Osteocyte (in vitro differentiated cells): Measurements from ENCODE around the gene KXD1. TPM values are rescaled to one million over a fixed set of nuclear protein-coding genes. Genes with fewer than 3 reads are reported as not detected.
A peak's percentile ranks its signal among the peaks of the same experiment; 100 is the strongest.
"Not testable (repeated sequence)": the region's sequence is repeated elsewhere in the genome, so short reads cannot be mapped to it uniquely, and the experiment has no call there.

Experiments used
- DNase-seq: peaks from one replicate; pipeline ENCODE4 v3.0.0; 2021; ENCODE audit warnings: mixed read lengths; ENCODE audit not compliant: unreplicated experiment; ENCODE audit errors: extremely low spot score
- H3K27ac Mint-ChIP-seq: one replicate; pipeline ENCODE4 v1.8.0; 2021; ENCODE audit warnings: mild to moderate bottlenecking, mixed read lengths; ENCODE audit not compliant: unreplicated experiment
- H3K27me3 Mint-ChIP-seq: one replicate; pipeline ENCODE4 v1.8.0; 2021; ENCODE audit warnings: mixed read lengths; ENCODE audit not compliant: unreplicated experiment
- H3K36me3 Mint-ChIP-seq: one replicate; pipeline ENCODE4 v1.8.0; 2021; ENCODE audit warnings: mixed read lengths; ENCODE audit not compliant: unreplicated experiment
- H3K4me1 Mint-ChIP-seq: one replicate; pipeline ENCODE4 v1.8.0; 2021; ENCODE audit warnings: mixed read lengths; ENCODE audit not compliant: unreplicated experiment
- H3K4me3 Mint-ChIP-seq: one replicate; pipeline ENCODE4 v1.8.0; 2021; ENCODE audit warnings: mild to moderate bottlenecking, moderate library complexity, mixed read lengths; ENCODE audit not compliant: unreplicated experiment
- H3K9me3 Mint-ChIP-seq: one replicate; pipeline ENCODE4 v1.8.0; 2021; ENCODE audit warnings: mixed read lengths; ENCODE audit not compliant: unreplicated experiment
- total RNA-seq: library from RNA; stranded (reverse); gene quantifications from 2 replicates; pipeline ENCODE4 v1.2.1, GENCODE V29; 2021
- TF ChIP-seq, protein P1 (sequence below): fragments of 200-600 bp; sonication (generic); IDR thresholded peaks from 2 replicates; pipeline ENCODE4 v1.5.0; 2021; ENCODE audit warnings: antibody characterized with exemption, mild to moderate bottlenecking, moderate library complexity

Gene KXD1
- total RNA-seq, 1 donor from 2014 or later, result 66.5 TPM

DNA sequence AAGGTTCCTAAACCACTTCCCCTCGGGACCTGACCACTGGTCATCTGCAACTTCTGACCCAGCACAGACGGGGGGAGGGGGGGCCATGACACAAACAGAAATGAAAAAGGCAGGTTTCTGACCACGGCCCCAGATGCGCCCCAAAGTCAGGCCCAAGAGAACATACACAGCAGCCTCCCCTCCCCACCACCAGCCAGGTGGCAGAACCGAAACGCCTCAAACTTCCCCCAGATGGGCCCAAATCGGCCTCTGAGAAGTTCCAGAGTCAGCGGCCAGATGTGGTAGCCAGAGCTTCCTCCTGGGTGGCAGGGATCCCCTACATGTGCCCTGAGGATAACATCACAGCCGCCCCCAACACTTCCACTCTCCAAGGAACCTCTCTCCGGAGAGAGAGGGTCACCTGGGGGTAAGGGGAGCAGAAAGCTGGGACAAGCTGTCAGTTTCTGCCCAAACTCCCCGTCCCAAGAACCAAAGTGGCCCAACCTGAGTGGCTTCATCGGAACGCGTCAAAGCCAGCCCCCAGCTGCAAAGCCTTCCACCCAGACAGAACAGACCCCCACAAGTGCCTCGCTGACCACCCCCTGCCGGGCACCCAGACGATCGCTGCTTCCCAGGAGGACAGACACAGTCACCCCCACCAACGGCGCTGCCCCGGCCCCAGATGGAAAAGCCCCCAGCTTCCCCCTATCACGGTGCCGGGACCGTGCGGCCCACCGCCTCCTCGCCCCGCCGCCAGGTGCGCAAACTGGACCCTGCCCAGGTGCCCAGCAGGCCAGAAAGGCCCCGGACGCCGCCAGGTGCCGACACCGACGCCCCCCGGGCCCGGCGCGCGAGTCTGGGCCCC, 36.6 kb upstream of the KXD1 start:
- Mint-ChIP-seq H3K36me3 (no peaks in the 10 kb centered on the region), H3K4me1 (peaks cover 21% of the 10 kb centered on the region), H3K27me3 (no peaks in the 10 kb centered on the region), H3K4me3 (peak overlapping the region; percentile 94), H3K27ac (peak overlapping the region; percentile 99), H3K9me3 (no peaks in the 10 kb centered on the region)
- TF ChIP-seq, protein P1, sequence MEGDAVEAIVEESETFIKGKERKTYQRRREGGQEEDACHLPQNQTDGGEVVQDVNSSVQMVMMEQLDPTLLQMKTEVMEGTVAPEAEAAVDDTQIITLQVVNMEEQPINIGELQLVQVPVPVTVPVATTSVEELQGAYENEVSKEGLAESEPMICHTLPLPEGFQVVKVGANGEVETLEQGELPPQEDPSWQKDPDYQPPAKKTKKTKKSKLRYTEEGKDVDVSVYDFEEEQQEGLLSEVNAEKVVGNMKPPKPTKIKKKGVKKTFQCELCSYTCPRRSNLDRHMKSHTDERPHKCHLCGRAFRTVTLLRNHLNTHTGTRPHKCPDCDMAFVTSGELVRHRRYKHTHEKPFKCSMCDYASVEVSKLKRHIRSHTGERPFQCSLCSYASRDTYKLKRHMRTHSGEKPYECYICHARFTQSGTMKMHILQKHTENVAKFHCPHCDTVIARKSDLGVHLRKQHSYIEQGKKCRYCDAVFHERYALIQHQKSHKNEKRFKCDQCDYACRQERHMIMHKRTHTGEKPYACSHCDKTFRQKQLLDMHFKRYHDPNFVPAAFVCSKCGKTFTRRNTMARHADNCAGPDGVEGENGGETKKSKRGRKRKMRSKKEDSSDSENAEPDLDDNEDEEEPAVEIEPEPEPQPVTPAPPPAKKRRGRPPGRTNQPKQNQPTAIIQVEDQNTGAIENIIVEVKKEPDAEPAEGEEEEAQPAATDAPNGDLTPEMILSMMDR, result no peak
- DNase-seq, result no peak

DNA sequence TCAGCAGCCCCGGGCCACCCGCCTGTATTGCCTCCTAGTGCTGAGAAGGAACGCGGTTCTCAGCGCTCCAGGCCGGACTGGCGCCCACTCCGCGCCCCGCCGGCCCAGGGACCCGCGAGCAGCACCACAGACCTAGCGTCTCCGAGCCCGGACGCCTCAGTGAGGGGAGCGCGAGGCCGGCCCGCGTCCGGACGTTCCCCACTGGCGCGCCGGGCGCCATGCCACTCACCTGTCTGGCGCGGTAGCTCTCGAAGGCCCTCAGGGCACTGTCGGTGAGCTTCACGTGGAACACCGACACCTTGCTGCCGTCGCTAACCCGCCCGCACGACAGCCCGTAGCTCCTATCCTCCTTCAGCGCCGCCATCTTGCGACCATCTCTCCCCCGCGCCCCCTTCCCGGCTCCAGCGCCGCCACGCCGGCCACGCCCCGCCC, 36.0 kb upstream of the KXD1 start, which contains the start of gene ELL:
ELL (minus strand) TSS at position 379 of the 432 bp plus-strand sequence; CDS start at position 364, 15 bp downstream.
- Mint-ChIP-seq H3K4me3 (peak within 1 kb of the TSS; percentile 94), H3K36me3 (no peaks in the 10 kb centered on the region), H3K9me3 (no peaks in the 10 kb centered on the region), H3K4me1 (peaks cover 18% of the 10 kb centered on the region), H3K27ac (peak within 1 kb of the TSS; percentile 99), H3K27me3 (no peaks in the 10 kb centered on the region)
- no peak for DNase-seq
- TF ChIP-seq, protein P1, result no peak

DNA sequence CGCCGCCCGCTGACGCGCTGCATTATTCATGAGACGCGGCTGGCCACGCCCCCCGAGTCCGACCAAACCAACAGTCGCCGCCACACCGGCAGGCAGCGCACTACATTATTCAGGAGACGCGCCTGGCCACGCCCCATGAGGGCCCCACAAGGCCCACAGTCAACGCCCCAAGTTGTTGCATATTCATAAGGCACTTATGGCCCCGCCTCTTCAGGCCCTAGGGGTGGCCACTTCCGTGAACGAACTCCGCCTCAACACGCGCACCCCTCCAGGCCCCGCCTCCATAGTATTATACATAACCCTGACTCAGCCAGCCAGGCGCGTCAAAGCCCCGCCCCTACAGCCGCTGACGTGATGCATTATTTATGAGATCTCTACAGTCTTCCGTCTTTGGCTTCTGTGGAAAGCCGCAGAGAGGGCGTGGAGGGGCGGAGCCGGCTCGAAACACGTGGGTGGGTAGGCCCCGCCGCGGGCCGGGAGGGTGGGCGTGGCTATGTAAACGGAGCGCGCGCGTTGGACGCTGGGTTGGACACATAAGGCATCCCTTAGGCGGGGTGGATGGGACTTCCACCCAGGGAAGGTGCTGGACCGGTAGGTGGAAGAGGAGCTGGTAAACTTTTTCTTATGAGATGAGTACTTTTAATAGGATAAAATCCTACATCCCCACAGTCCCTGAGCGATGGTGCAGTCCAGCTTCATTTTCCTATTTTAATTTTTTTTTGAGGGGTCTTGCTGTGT, 35.4 kb upstream of the KXD1 start:
- peaks cover 18% of the 10 kb centered on the region for H3K4me1 Mint-ChIP-seq
- TF ChIP-seq, protein P1, result peak; percentile 23
- H3K36me3 Mint-ChIP-seq, result no peaks in the 10 kb centered on the region
- H3K9me3 Mint-ChIP-seq, result no peaks in the 10 kb centered on the region
- H3K27ac Mint-ChIP-seq, result peak overlapping the region; percentile 99
- DNase-seq, result peak; percentile 100
- peak overlapping the region; percentile 94 for H3K4me3 Mint-ChIP-seq
- no peaks in the 10 kb centered on the region for H3K27me3 Mint-ChIP-seq

DNA sequence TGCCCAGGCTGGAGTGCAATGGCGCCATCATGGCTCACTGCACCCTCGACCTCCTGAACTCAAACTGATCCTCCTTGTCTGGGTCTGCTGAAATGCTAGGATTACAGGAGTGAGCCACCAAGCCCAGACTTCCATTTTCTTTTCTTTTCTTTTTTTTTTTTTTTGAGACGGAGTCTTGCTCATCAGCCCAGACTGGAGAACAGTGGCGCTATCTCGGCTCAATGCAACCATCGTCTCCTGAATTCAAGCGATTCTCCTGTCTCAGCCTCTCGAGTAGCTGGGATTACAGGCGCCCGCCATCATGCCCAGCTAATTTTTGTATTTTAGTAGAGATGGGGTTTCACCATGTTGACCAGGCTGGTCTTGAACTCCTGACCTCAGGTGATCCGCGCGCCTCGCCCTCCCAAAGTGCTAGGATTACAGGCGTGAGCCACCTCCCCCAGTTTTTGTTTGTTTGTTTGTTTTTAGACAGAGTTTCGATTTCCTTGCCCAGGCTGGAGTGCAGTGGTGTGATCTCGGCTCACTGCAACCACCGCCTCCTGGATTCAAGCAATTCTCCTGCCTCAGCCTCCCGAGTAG, 34.7 kb upstream of the KXD1 start:
- not testable (repeated sequence) for H3K36me3 Mint-ChIP-seq, H3K9me3 Mint-ChIP-seq, DNase-seq, H3K27me3 Mint-ChIP-seq
- H3K4me3 Mint-ChIP-seq, result peak overlapping the region; percentile 94
- peak overlapping the region; percentile 99 for H3K27ac Mint-ChIP-seq
- peaks cover 18% of the 10 kb centered on the region for H3K4me1 Mint-ChIP-seq

DNA sequence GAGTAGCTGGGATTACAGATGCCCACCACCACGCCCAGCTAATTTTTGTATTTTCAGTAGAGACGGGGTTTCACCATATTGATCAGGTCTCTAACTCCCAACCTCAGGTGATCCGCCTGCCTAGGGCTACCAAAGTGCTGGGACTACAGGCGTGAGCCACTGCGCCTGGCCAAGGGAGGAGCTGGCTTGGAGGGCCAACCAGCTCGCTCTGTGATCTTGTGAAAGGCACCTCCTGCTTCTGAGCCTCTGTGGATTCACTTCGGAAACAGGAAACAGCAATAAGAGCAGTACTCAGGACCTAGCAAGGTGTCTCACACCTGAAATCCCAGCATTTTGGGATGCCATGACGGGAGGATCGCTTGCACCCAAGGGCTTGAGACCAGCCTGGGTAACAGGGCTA, 33.8 kb upstream of the KXD1 start:
- Mint-ChIP-seq H3K27ac (no peak overlapping the region), H3K27me3 (no peaks in the 10 kb centered on the region), H3K9me3 (no peaks in the 10 kb centered on the region), H3K4me1 (peaks cover 18% of the 10 kb centered on the region), H3K36me3 (no peaks in the 10 kb centered on the region), H3K4me3 (no peak overlapping the region)
- TF ChIP-seq, protein P1, result no peak
- no peak for DNase-seq
